Frontal cortex (tissue), 4 donors: Measurements from ENCODE around the gene KCNH8. TPM values are rescaled to one million over a fixed set of nuclear protein-coding genes. Genes with fewer than 3 reads are reported as not detected.

Experiments used
- DNase-seq, 2 donors: peaks; one replicate each; pipeline ENCODE4 v3.0.0; 2012; ENCODE audit warnings: low spot score in 2 of 2
- FAIRE-seq: peaks from 2 replicates; lab custom pipeline; 2012; peaks lifted over from hg19 to GRCh38; lab: Jason Lieb, UNC
- total RNA-seq: library from RNA; depleted of rRNA; stranded (reverse); fragments of >200 nt; gene quantifications from one replicate; pipeline ENCODE4 v1.2.3, GENCODE V29; 2014
- donor health status: control.
- donor health status: control.
- donor health status: control.

KCNH8 gene
- total RNA-seq, 1 donor from 2014 or later = 11.0 TPM

- DNase-seq = no peak
- no peak for FAIRE-seq
These were observed 198.4 kb downstream of the KCNH8 start for GRCh38 chr3:19346759-19347158.

GRCh38 chr3:19347671-19348070 lies 199.4 kb downstream of the KCNH8 start:
- DNase-seq (no peak), FAIRE-seq (no peak)

GRCh38 chr3:19348500-19348899 lies 200.2 kb downstream of the KCNH8 start:
- no peak for DNase-seq
- no peak for FAIRE-seq

- FAIRE-seq (peak; percentile 52), DNase-seq (peak in 1 of 2 donors; percentile 1)
These were observed 200.7 kb downstream of the KCNH8 start for GRCh38 chr3:19348941-19349564.

GRCh38 chr3:19357947-19358346 lies 209.6 kb downstream of the KCNH8 start:
- DNase-seq = no peak
- FAIRE-seq = no peak

GRCh38 chr3:19363071-19363470 lies 214.8 kb downstream of the KCNH8 start:
- DNase-seq (no peak), FAIRE-seq (no peak)

- FAIRE-seq (no peak), DNase-seq (no peak)
These were observed 215.8 kb downstream of the KCNH8 start for GRCh38 chr3:19364148-19364547.

GRCh38 chr3:19365471-19365870 lies 217.2 kb downstream of the KCNH8 start:
- FAIRE-seq (no peak), DNase-seq (no peak)

- FAIRE-seq = no peak
- no peak for DNase-seq
These were observed 236.6 kb downstream of the KCNH8 start for GRCh38 chr3:19384868-19385267.

- DNase-seq = no peak
- no peak for FAIRE-seq
These were observed 243.8 kb downstream of the KCNH8 start for GRCh38 chr3:19392150-19392549.

GRCh38 chr3:19394946-19395345 lies 246.6 kb downstream of the KCNH8 start:
- FAIRE-seq (no peak), DNase-seq (no peak)

- FAIRE-seq = no peak
- DNase-seq = no peak
These were observed 248.4 kb downstream of the KCNH8 start for GRCh38 chr3:19396726-19397125.

GRCh38 chr3:19399356-19399755 lies 251.0 kb downstream of the KCNH8 start:
- FAIRE-seq (no peak), DNase-seq (no peak)

- DNase-seq (no peak), FAIRE-seq (no peak)
These were observed 251.5 kb downstream of the KCNH8 start for GRCh38 chr3:19399836-19400235.

- FAIRE-seq (no peak), DNase-seq (no peak)
These were observed 271.8 kb downstream of the KCNH8 start for GRCh38 chr3:19420159-19420558.

GRCh38 chr3:19425825-19426224 lies 277.5 kb downstream of the KCNH8 start:
- FAIRE-seq = no peak
- DNase-seq = no peak

GRCh38 chr3:19427422-19428149 lies 279.3 kb downstream of the KCNH8 start:
- DNase-seq (no peak), FAIRE-seq (no peak)

GRCh38 chr3:19428729-19429128 lies 280.4 kb downstream of the KCNH8 start:
- no peak for FAIRE-seq
- no peak for DNase-seq

GRCh38 chr3:19432669-19433068 lies 284.4 kb downstream of the KCNH8 start:
- FAIRE-seq (no peak), DNase-seq (no peak)

- no peak for FAIRE-seq
- DNase-seq = no peak
These were observed 288.4 kb downstream of the KCNH8 start for GRCh38 chr3:19436746-19437145.

GRCh38 chr3:19439944-19440343 lies 291.6 kb downstream of the KCNH8 start:
- DNase-seq = no peak
- FAIRE-seq = no peak

- DNase-seq (no peak), FAIRE-seq (no peak)
These were observed 297.8 kb downstream of the KCNH8 start for GRCh38 chr3:19446138-19446537.
